HepG2 (cell line): ENCODE results near the gene LIME1. TPM values are rescaled to one million over a fixed set of nuclear protein-coding genes. Genes with fewer than 3 reads are reported as not detected.

Source experiments
- AKAP8 ChIP-seq: sonication (generic); formaldehyde crosslinking; IDR thresholded peaks from 2 replicates; pipeline ENCODE4 v1.5.1; 2020; ENCODE audit warnings: mild to moderate bottlenecking, missing genetic modification reagents
- CAMTA2 ChIP-seq: sonication (generic); formaldehyde crosslinking; IDR thresholded peaks from 2 replicates; pipeline ENCODE4 v1.4.0; 2020; ENCODE audit warnings: mild to moderate bottlenecking, missing genetic modification reagents, borderline replicate concordance
- CBX1 ChIP-seq: IDR thresholded peaks from one replicate; pipeline ENCODE4 v1.6.1; 2016; ENCODE audit warnings: antibody characterized with exemption, low read depth
- CREM ChIP-seq, 2 experiments: sonication (generic) in 1 of 2; formaldehyde crosslinking in 1 of 2; IDR thresholded peaks; 2 replicates each; pipeline versions ENCODE4 v1.4.0 to v1.6.1; 2016 to 2020; ENCODE audit warnings: antibody characterized with exemption in 1 of 2, mild to moderate bottlenecking in 1 of 2, missing genetic modification reagents in 1 of 2
- DNMT3B ChIP-seq: conservative IDR thresholded peaks from 2 replicates; pipeline ENCODE4 v1.6.1; 2016; ENCODE audit warnings: missing biosample characterization, control low read depth
- EZH2 ChIP-seq: conservative IDR thresholded peaks from 2 replicates; pipeline ENCODE4 v1.6.1; 2012; ENCODE audit warnings: mild to moderate bottlenecking, low read depth, low read length, moderate library complexity
- GMEB1 ChIP-seq: sonication (generic); formaldehyde crosslinking; IDR thresholded peaks from 2 replicates; pipeline ENCODE4 v1.5.1; 2020; ENCODE audit warnings: missing genetic modification reagents, mild to moderate bottlenecking, borderline replicate concordance
- HBP1 ChIP-seq: IDR thresholded peaks from 2 replicates; pipeline ENCODE4 v1.6.1; 2016; ENCODE audit warnings: low read depth, control low read depth
- HNRNPL ChIP-seq: fragments of 200-400 bp; formaldehyde crosslinking; IDR thresholded peaks from 2 replicates; pipeline ENCODE4 v1.6.1; 2017; ENCODE audit warnings: mild to moderate bottlenecking, low read depth, low read length
- HOXA9 ChIP-seq: sonication (generic); formaldehyde crosslinking; IDR thresholded peaks from 2 replicates; pipeline ENCODE4 v1.8.1; 2022; ENCODE audit warnings: missing genetic modification reagents, mild to moderate bottlenecking, moderate library complexity, borderline replicate concordance
- IRF2 ChIP-seq: IDR thresholded peaks from 2 replicates; pipeline ENCODE4 v1.6.1; 2018; ENCODE audit warnings: missing genetic modification reagents, missing compliant biosample characterization
- JDP2 ChIP-seq: sonication (generic); formaldehyde crosslinking; IDR thresholded peaks from 2 replicates; pipeline ENCODE4 v1.8.1; 2022; ENCODE audit warnings: missing genetic modification reagents, borderline replicate concordance
- MIER3 ChIP-seq: IDR thresholded peaks from 2 replicates; pipeline ENCODE4 v1.6.1; 2016; ENCODE audit warnings: missing compliant biosample characterization, borderline replicate concordance
- MTF2 ChIP-seq: sonication (generic); formaldehyde crosslinking; IDR thresholded peaks from 2 replicates; pipeline ENCODE4 v1.5.0; 2020; ENCODE audit warnings: missing genetic modification reagents, borderline replicate concordance
- NFIC ChIP-seq: IDR thresholded peaks from 2 replicates; pipeline ENCODE4 v1.6.1; 2012; ENCODE audit warnings: mild to moderate bottlenecking, low read length, inconsistent platforms
- RBM22 ChIP-seq: fragments of 200-400 bp; formaldehyde crosslinking; optimal IDR thresholded peaks from 2 replicates; pipeline ENCODE3; 2017; ENCODE audit warnings: mild to moderate bottlenecking, low read length, moderate library complexity
- SP1 ChIP-seq, 2 experiments: fragments of 450-650 bp in 1 of 2; sonication (generic) in 1 of 2; formaldehyde crosslinking in 1 of 2; IDR thresholded peaks; 2 replicates each; pipeline versions ENCODE4 v1.4.0 to v1.6.1; 2016 to 2020; ENCODE audit warnings: missing genetic modification reagents in 1 of 2
- TAF15 ChIP-seq: fragments of 200-400 bp; formaldehyde crosslinking; IDR thresholded peaks from one replicate; pipeline ENCODE4 v1.6.1; 2018; ENCODE audit warnings: mild to moderate bottlenecking, low read depth, low read length; ENCODE audit not compliant: poor library complexity, severe bottlenecking
- TEAD3 ChIP-seq: optimal IDR thresholded peaks from 2 replicates; pipeline ENCODE3; 2016; ENCODE audit warnings: borderline replicate concordance
- ZBTB7A ChIP-seq: sonication (generic); formaldehyde crosslinking; IDR thresholded peaks from 2 replicates; pipeline ENCODE4 v1.8.0; 2022; ENCODE audit warnings: mild to moderate bottlenecking, missing genetic modification reagents
- ZNF17 ChIP-seq: sonication (generic); formaldehyde crosslinking; IDR thresholded peaks from 2 replicates; pipeline ENCODE4 v1.5.0; 2020; ENCODE audit warnings: mild to moderate bottlenecking, missing genetic modification reagents
- ZNF207 ChIP-seq: fragments of 450-650 bp; IDR thresholded peaks from 2 replicates; pipeline ENCODE4 v1.6.1; 2016; ENCODE audit warnings: antibody characterized with exemption, borderline replicate concordance
- ZNF251 ChIP-seq: sonication (generic); formaldehyde crosslinking; IDR thresholded peaks from 2 replicates; pipeline ENCODE4 v1.9.0; 2021; ENCODE audit warnings: mild to moderate bottlenecking, missing genetic modification reagents
- ZNF3 ChIP-seq: IDR thresholded peaks from 2 replicates; pipeline ENCODE4 v1.7.0; 2017; ENCODE audit warnings: inconsistent platforms
- ZNF317 ChIP-seq: sonication (generic); formaldehyde crosslinking; IDR thresholded peaks from 2 replicates; pipeline ENCODE4 v1.5.0; 2020; ENCODE audit warnings: mild to moderate bottlenecking, missing genetic modification reagents
- ZNF616 ChIP-seq: sonication (generic); formaldehyde crosslinking; IDR thresholded peaks from 2 replicates; pipeline ENCODE4 v1.5.0; 2020; ENCODE audit warnings: low read depth, mild to moderate bottlenecking, missing genetic modification reagents
- ZNF660 ChIP-seq: sonication (generic); formaldehyde crosslinking; IDR thresholded peaks from 2 replicates; pipeline ENCODE4 v1.5.1; 2020; ENCODE audit warnings: mild to moderate bottlenecking, low read depth, missing genetic modification reagents, borderline replicate concordance
- ZNF670 ChIP-seq: sonication (generic); formaldehyde crosslinking; IDR thresholded peaks from 2 replicates; pipeline ENCODE4 v1.8.0; 2022; ENCODE audit warnings: mild to moderate bottlenecking, missing genetic modification reagents, borderline replicate concordance
- ZNF776 ChIP-seq: sonication (generic); formaldehyde crosslinking; IDR thresholded peaks from 2 replicates; pipeline ENCODE4 v1.4.0; 2020; ENCODE audit warnings: mild to moderate bottlenecking, missing genetic modification reagents
- polyA plus RNA-seq, 8 experiments: library from polyadenylated mRNA; depleted of rRNA in 3 of 8; stranded (reverse) in 7 of 8; unstranded in 1 of 8; fragments of >200 nt; fragmentation: Illumina TruSeq in 4 of 8; extraction: Trizol in 4 of 8; gene quantifications; 2 replicates each; pipeline versions ENCODE4 v1.2.1 to v1.2.3, GENCODE V29; 2011 to 2016; ENCODE audit warnings: low read depth in 4 of 8, missing spikeins in 1 of 8, mixed read lengths in 1 of 8; ENCODE audit not compliant: insufficient read depth in 1 of 8
- total RNA-seq, 5 experiments: library from RNA; depleted of rRNA; stranded (reverse); fragments of >200 nt; fragmentation: Illumina TruSeq; extraction: Trizol; gene quantifications; 2 replicates each; pipeline ENCODE4 v1.2.3, GENCODE V29; 2016; ENCODE audit warnings: low read depth in 1 of 5

LIME1 gene
- total and polyA plus RNA-seq, 2 of the 13 experiments (the other 11 are each of a cell fraction or from before 2014, with no cell fraction given): 13.0 to 61.5 TPM

- TF ChIP-seq ZNF317 (CRISPR knock-in tag) (peak; percentile 87; the same call in 1 of the 2 replicates), CAMTA2 (0 out of 2 replicates have a peak, but pooled peaks have one; percentile 33), ZNF207 (no peak), MTF2 (CRISPR knock-in tag) (no peak), IRF2 (peak; percentile 93), RBM22 (peak; percentile 54), HNRNPL (peak; percentile 97), EZH2 (no peak), MIER3 (CRISPR knock-in tag) (peak; percentile 96; the same call in 1 of the 2 replicates), ZBTB7A (CRISPR knock-in tag) (peak; percentile 100), CBX1 (peak; percentile 93), CREM (IDR thresholded peaks at IDR 0.05) (peak; percentile 59; the same call in 1 of the 2 replicates), CREM (CRISPR knock-in tag; IDR thresholded peaks at IDR 0.05) (no peak), SP1 (IDR thresholded peaks at IDR 0.05) (no peak), SP1 (CRISPR knock-in tag; IDR thresholded peaks at IDR 0.05) (peak; percentile 98), HBP1 (peak; percentile 96; the same call in 1 of the 2 replicates), ZNF776 (peak; percentile 63; the same call in 1 of the 2 replicates), ZNF251 (CRISPR knock-in tag) (no peak; the same call in none of the 2 replicates), NFIC (0 out of 2 replicates have a peak, but pooled peaks have one; percentile 50), ZNF616 (peak; percentile 92; the same call in 1 of the 2 replicates), ZNF17 (CRISPR knock-in tag) (no peak), ZNF660 (CRISPR knock-in tag) (no peak; the same call in 1 of the 2 replicates), JDP2 (CRISPR knock-in tag) (no peak; the same call in 1 of the 2 replicates), AKAP8 (CRISPR knock-in tag) (peak; percentile 97), GMEB1 (CRISPR knock-in tag) (peak; percentile 79; the same call in 1 of the 2 replicates), DNMT3B (0 out of 2 replicates have a peak, but pooled peaks have one; percentile 34), TAF15 (peak; percentile 93), ZNF670 (CRISPR knock-in tag) (peak; percentile 58; the same call in 1 of the 2 replicates), ZNF3 (CRISPR knock-in tag) (no peak), TEAD3 (CRISPR knock-in tag) (peak; percentile 91), HOXA9 (CRISPR knock-in tag) (no peak)
These were observed 4.3 kb downstream of the LIME1 start (continued) for GRCh38 chr20:63740627-63741353.
